GM21423 (cell line): ENCODE measurements around the gene TNNI2.

Experiments
- ATAC-seq: cut with Tn5 transposase; IDR thresholded peaks from one replicate; pipeline ENCODE4 v1.9.1; 2021; ENCODE audit warnings: mild to moderate bottlenecking, moderate library complexity; ENCODE audit not compliant: unreplicated experiment

TNNI2 gene

GRCh38 chr11:1820463-1821325, 18.1 kb upstream of the TNNI2 start:
- ATAC-seq = no peak

DNA sequence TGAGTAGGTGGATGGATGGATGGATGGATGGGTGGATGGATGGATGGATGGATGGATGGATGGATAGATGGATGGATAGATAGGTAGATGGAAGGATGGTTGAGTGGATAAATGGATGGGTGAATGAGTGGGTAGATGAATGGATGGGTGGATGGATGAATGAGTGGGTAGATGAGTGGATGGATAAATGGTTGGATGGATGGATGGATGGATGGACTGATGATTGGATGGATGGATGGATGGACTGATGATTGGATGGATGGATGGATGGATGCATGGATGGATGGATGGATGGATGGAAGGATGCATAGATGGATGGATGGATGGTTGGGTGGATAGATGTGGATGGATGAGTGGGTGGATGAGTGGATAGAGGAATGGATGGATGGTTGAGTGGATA, 17.2 kb upstream of the TNNI2 start:
- no peak for ATAC-seq

DNA sequence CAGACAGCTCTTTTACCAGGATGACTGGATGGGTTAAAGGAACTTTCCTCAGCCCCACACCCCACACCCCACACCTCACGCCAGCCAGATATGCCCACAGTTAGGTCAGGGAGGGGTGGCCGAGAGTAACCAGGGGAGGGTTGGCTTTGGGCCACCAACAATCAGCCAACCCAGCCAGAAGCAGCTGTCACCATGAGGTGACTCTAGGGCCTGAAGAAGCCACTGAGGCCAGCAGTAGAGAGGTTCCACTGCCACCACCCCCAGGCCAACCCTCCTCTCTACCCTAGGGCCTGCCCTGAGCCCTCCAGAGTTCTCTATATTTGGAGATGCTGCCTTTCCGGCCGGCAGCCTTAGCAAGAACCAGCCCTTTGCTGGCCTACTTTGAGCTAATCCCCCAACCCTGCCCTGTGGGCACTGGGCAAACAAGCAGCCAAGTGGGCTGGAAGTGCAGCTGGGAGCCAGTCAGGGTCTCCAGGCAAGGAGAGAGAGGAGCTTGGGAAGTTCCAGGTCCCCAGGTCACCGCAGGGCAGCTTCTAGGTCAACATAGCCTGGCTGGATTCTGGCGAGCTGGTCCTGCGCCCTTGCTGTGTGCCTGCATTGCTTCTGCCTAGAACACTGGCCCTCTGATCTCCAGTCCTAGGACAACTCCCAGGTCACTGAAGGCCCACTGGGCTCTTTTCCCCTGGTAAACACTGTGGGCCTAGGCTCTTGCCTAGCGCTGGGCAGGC, 16.0 kb upstream of the TNNI2 start:
- no peak for ATAC-seq

DNA sequence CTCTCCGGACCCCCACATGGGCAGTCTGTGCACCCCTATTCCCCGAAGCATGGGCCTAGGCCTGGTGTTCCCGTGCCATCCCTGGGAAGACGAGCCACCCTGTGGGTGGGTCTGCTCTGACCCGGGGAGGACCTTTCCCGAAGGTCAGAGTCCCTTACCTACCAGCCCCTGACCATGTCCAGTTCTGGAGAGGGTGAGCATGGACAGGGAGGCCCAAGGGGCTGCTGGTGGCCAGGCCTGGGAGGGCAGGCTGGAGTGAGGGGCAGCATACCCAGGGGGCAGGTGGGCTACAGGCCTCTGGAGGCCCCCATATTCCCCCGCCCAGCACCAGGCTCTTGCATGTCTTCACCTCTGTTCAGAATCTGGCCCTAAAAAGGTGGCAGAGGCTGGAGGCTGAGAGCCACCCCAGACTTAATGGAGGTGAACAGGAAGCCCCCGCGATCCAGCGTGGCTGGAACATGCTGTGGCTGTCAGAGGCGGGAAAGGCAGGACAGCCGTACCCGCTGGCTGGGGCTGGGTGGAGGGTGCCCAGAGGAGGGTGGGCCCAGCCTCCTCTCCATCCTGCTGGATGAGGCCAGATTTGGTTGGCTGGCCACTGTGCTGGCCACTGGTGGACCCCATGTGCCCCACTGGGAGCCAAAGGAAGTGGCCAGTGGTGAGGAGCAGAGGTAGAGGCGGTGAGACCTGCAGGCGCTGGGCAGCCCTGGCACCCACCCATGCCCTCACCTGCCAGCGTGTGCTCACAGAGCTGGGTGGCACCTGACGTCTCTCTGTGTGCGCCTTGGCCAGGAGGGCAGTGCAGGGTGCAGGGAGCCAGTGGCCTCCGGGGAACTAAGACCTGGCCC, 15.2 kb upstream of the TNNI2 start:
- no peak for ATAC-seq

GRCh38 chr11:1824221-1825038, 14.4 kb upstream of the TNNI2 start:
- no peak for ATAC-seq

GRCh38 chr11:1825039-1825740, 13.6 kb upstream of the TNNI2 start:
- ATAC-seq = no peak

GRCh38 chr11:1825785-1826451, 12.9 kb upstream of the TNNI2 start:
- no peak for ATAC-seq

GRCh38 chr11:1826552-1827094, 12.2 kb upstream of the TNNI2 start:
- no peak for ATAC-seq

- ATAC-seq = no peak
Measured at GRCh38 chr11:1827095-1827813, 11.5 kb upstream of the TNNI2 start.

- no peak for ATAC-seq
Measured at GRCh38 chr11:1827931-1828330, 10.8 kb upstream of the TNNI2 start.

- ATAC-seq = no peak
Measured at GRCh38 chr11:1828542-1828941, 10.2 kb upstream of the TNNI2 start.

DNA sequence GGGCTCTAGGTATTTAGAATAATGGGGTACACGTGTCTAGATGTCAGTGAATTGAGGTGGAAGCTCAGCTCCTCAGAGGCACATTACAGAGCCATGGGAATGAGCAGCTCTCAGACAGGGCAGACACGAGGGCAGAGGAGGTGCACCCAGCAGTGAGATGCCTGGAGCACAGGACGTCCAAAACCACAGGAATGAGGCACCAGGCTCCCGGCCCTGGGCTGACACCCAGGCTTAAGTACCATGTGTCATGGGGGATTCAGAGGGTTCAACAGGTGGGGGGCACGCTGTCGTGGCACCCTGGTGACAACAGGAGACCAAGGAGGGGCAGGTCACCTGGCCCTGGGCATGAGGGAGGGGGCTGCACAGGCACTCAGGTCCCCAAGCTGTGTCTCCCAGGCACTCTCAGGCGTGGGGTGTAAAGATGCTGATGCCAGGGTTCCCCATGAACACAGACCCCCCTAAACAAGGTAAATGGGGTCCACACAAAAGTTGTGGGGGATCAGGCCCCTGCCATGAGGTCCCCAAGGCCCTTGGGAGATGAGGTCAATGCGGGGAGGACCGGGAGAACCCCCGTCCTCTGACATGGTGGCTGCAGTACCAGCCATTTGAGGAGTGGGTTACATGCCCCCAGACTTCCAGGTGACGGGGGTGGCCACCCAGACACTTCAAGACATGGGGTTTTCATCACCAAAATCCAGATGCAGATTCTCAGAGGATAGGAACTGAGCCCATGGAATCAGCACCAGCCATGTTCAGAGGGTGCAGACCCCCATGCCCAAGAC, 9.6 kb upstream of the TNNI2 start:
- ATAC-seq = no peak

DNA sequence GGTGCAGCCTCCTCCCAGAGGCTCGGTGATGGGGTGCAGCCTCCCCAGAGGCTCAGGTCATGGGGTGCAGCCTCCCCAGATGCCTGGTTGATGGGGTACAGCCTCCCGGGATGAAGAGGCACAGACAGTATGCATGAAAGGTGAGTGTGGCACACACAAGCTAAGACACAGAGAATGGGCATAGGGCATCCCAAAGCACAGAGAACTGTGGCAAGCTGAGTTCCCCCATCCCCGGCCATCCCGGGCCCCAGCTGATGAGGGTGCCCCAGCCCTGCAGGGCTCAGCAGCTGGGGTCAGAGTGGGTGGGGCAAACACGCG, 8.8 kb upstream of the TNNI2 start:
- no peak for ATAC-seq

GRCh38 chr11:1830322-1831223, 8.2 kb upstream of the TNNI2 start:
- ATAC-seq = no peak

- ATAC-seq = no peak
Measured at GRCh38 chr11:1831338-1832210, 7.2 kb upstream of the TNNI2 start.
